Psoas muscle (tissue), 8 donors: ENCODE data around the gene FPR3. TPM values are rescaled to one million over a fixed set of nuclear protein-coding genes. Genes with fewer than 3 reads are reported as not detected.

Experiments used
- ATAC-seq, 4 donors: fragments of 200-7000 bp; cut with Tn5 transposase; one replicate each; pipeline ENCODE4 v1.9.1; 2020; ENCODE audit warnings: moderate library complexity in 3 of 4, mild to moderate bottlenecking in 2 of 4
- DNase-seq, 2 donors: peaks; one replicate each; pipeline ENCODE4 v3.0.0-alpha.2; 2020
- H3K27ac ChIP-seq: fragments of 200-600 bp; one replicate; pipeline ENCODE4 v1.8.0; 2022
- H3K27me3 ChIP-seq, 3 donors: fragments of 200-600 bp in 1 of 3; one replicate each; pipeline versions ENCODE4 v1.6.1 to v1.8.0; 2013 to 2022; ENCODE audit warnings: low read length in 2 of 3, mild to moderate bottlenecking in 2 of 3, moderate library complexity in 1 of 3; ENCODE audit not compliant: insufficient read depth in 3 of 3
- H3K36me3 ChIP-seq, 2 donors: fragments of 200-600 bp in 1 of 2; one replicate each; pipeline versions ENCODE4 v1.6.1 to v1.8.0; 2013 to 2022; ENCODE audit warnings: low read depth in 1 of 2, mild to moderate bottlenecking in 1 of 2, moderate library complexity in 1 of 2; ENCODE audit not compliant: insufficient read depth in 1 of 2
- H3K4me1 ChIP-seq: fragments of 200-600 bp; one replicate; pipeline ENCODE4 v1.8.0; 2022
- H3K4me3 ChIP-seq: fragments of 200-600 bp; one replicate; pipeline ENCODE4 v1.8.0; 2022; ENCODE audit warnings: mild to moderate bottlenecking
- H3K9me3 ChIP-seq: fragments of 200-600 bp; one replicate; pipeline ENCODE4 v1.8.0; 2022
- CTCF ChIP-seq: fragments of 200-600 bp; IDR thresholded peaks from one replicate; pipeline ENCODE4 v1.8.0; 2022; ENCODE audit warnings: antibody characterized with exemption
- WGBS, 3 donors: extraction: QIAGEN DNeasy Blood & Tissue Kit; methylation state at CpG; one replicate each; pipeline versions ENCODE4 v1.1.6 to v1.1.7; 2013; 5-methylcytosine and 5-hydroxymethylcytosine counted together
- intact Hi-C, 2 donors: fragments of 100-400 bp; cut with DNase I; formaldehyde crosslinking; loops; one replicate each; pipeline versions ENCODE4 v1.11.0 to v1.14.2; 2022
- polyA plus RNA-seq, 3 donors: library from polyadenylated mRNA; stranded (reverse); fragments of 200-250 nt; gene quantifications; one replicate each; pipeline ENCODE4 v1.2.3, GENCODE V29; 2013
- total RNA-seq, 4 donors: library from RNA; stranded (reverse); fragmentation: NEBNext Ultra II Directional in 2 of 4; extraction: Animal tissue kit (Norgen Biotek cat#: 25700) in 2 of 4; gene quantifications; one replicate each; pipeline versions ENCODE4 v1.2.1 to v1.2.4, GENCODE V29; 2021 to 2023
- donor health status: healthy with polysubstance abuse.
- donor health status: DM: no; HTN: no; CAD: no; lungs with moderate emphysema.
- donor health status: Bipolar disorder and iron deficiency.
- donor health status: healthy.
- donor health status: DM: yes; HTN: yes; CAD: no.
- donor health status: DM: no; HTN: no; CAD: no.
- donor health status: DM: no; HTN: no; CAD: no.
- donor health status: DM: yes; HTN: yes; CAD: no.

The FPR3 gene
- total and polyA plus RNA-seq, 7 donors: 0.27 to 2.3 (median 1.2) TPM

- Histone ChIP-seq H3K27ac (no peak overlapping the region), H3K4me1 (no peaks in the 10 kb centered on the region), H3K4me3 (no peak overlapping the region), H3K9me3 (peaks cover 9% of the 10 kb centered on the region), H3K27me3 (no peaks in the 10 kb centered on the region), H3K36me3 (no peaks in the 10 kb centered on the region)
- no peak for DNase-seq
- ATAC-seq: no peak
- WGBS, 3 donors: 83 to 88% (median 87%) methylated on average over 9 of the region's 9 CpGs
- no peak for TF ChIP-seq CTCF
- intact Hi-C loops: no loop called here
Observed at GRCh38 chr19:51815043-51815442, 20.1 kb downstream of the FPR3 start.

GRCh38 chr19:51816711-51817110, 21.8 kb downstream of the FPR3 start:
- Histone ChIP-seq H3K27ac (no peak overlapping the region), H3K4me3 (no peak overlapping the region), H3K36me3 (no peaks in the 10 kb centered on the region), H3K27me3 (no peaks in the 10 kb centered on the region), H3K4me1 (no peaks in the 10 kb centered on the region), H3K9me3 (peaks cover 9% of the 10 kb centered on the region)
- WGBS, 3 donors: 71 to 83% (median 80%) methylated on average over 1 of the region's 1 CpG
- no peak for TF ChIP-seq CTCF
- ATAC-seq (no peak), DNase-seq (no peak)
- intact Hi-C loops: no loop called here

- Histone ChIP-seq H3K4me1 (no peaks in the 10 kb centered on the region), H3K4me3 (no peak overlapping the region), H3K27me3 (no peaks in the 10 kb centered on the region), H3K9me3 (no peaks in the 10 kb centered on the region), H3K27ac (no peak overlapping the region), H3K36me3 (no peaks in the 10 kb centered on the region)
- 55 to 60% (median 55%) methylated on average over 3 of the region's 3 CpGs for WGBS, 3 donors
- no peak for TF ChIP-seq CTCF
- DNase-seq (no peak), ATAC-seq (no peak)
- intact Hi-C loops: no loop called here
Observed at GRCh38 chr19:51820011-51820410, 25.1 kb downstream of the FPR3 start.

- intact Hi-C loops: no loop called here
- H3K36me3 ChIP-seq: no peaks in the 10 kb centered on the region
- no peaks in the 10 kb centered on the region for H3K9me3 ChIP-seq
- no peak for TF ChIP-seq CTCF
- H3K27me3 ChIP-seq: no peaks in the 10 kb centered on the region
- no peak overlapping the region for H3K27ac ChIP-seq
- WGBS, 3 donors: 67 to 75% (median 71%) methylated on average over 7 of the region's 7 CpGs
- no peaks in the 10 kb centered on the region for H3K4me1 ChIP-seq
- DNase-seq: no peak
- H3K4me3 ChIP-seq: no peak overlapping the region
- no peak for ATAC-seq
Observed at GRCh38 chr19:51820831-51821446, 26.0 kb downstream of the FPR3 start.

GRCh38 chr19:51821456-51821855, 26.5 kb downstream of the FPR3 start:
- DNase-seq (no peak), ATAC-seq (no peak)
- H3K27me3 ChIP-seq: no peaks in the 10 kb centered on the region
- no peak for TF ChIP-seq CTCF
- WGBS, 3 donors: 64 to 72% (median 64%) methylated on average over 3 of the region's 3 CpGs
- H3K4me1 ChIP-seq: no peaks in the 10 kb centered on the region
- no peak overlapping the region for H3K4me3 ChIP-seq
- H3K27ac ChIP-seq: no peak overlapping the region
- intact Hi-C loops: no loop called here
- no peaks in the 10 kb centered on the region for H3K9me3 ChIP-seq
- H3K36me3 ChIP-seq: no peaks in the 10 kb centered on the region
